HG02798 (cell line): ENCODE data around the gene ERICH3.

Experiments used
- ATAC-seq: cut with Tn5 transposase; IDR thresholded peaks from one replicate; pipeline ENCODE4 v1.9.1; 2021; ENCODE audit warnings: mild to moderate bottlenecking; ENCODE audit not compliant: unreplicated experiment, poor library complexity

ERICH3 gene

DNA sequence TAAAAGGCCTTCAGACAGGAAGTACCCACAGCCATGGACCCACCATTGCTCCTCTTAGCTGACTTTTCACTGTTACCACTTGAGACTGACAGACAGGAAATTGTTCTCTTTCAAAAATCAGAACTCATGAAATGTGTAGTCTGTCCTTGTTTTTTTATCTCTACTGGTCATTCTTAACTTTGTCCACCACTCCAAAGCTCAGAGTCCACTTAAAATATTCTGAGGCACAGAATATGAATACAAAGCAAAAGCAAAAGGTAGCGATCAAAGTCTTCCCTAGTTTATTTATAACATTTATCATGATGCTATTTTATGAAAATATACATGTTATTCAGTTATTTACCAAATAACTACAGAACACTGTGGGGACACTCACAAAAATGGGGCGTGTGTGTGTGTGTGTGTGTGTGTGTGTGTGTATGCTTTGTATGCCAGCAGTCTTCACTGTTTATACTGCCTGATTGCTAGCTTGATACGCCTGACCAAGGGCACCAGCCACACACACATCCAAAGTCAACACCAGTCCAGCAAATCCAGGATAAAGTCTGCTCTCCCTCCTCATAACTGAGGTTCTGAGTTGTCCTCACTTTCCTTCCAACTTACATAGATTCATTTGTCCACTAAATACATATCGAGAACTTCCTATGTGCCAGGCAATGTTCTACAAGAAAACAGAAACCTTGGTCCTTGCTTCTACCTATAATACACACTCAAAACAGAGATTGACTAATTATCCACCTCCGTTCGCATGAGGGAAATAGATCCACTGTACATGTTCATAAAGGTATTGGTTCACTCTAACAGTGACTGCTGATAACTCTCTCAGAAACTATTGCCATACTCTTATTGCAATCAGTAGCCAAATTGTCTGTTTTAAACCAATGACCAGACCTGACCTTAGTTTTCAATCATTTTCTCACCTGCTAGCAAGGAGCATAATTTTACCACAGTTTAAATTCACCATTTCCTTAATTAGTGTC lies 79.4 kb downstream of the ERICH3 start:
- ATAC-seq, result no peak

DNA sequence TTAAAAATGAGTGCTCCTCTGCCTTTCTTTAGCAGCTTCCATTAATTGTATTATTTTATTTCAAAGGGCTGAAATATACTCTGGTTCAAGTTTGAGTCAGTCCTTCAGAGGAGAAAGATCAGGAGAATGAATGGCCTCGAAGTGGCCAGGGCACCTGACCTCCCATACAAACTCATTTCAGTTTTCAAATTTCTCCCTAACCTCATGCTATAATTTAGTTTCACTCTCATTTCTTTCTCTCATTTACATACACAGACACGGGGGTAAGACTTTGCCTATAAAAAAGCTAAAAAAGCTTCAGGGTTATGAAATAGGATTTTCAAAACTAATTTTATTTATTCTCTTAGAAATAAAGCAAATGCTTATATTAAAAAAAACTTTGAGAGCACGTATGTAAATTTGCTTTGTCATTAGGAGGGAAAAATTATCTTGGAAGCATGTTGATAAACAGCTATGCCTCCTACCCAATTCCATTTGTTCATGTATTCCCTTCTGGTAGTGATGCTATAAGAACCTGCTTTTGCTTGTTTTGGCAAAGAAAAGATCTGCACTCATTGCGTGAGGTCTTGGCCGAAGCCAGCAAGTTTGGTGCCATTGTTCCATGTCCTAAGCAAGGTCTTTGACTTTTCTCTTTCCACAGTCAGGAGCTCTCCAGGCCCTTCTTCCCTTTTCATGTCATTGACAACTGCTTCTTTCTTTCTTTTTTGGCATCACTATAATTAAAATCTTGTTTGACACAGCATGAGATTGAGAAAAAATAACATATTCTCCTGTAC lies 80.8 kb downstream of the ERICH3 start:
- ATAC-seq, result no peak

DNA sequence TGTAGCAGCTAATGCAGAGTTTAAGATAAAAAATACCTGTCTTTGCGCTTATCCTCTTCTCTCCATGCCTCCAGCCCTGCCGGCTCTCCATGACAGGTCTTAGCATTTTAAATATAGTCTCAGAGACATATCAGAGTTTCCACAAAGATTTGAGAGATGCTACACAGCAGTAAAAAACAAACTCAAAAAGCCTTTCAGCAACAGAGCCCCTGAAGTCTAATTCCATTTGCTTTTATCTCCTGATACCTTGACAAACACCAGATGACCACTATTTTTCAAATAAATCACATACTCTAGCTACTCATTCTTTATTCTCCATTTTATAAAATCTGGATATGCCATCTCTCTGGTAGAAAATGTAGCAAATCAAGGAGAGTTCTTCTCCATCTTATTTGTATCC lies 81.6 kb downstream of the ERICH3 start:
- no peak for ATAC-seq

DNA sequence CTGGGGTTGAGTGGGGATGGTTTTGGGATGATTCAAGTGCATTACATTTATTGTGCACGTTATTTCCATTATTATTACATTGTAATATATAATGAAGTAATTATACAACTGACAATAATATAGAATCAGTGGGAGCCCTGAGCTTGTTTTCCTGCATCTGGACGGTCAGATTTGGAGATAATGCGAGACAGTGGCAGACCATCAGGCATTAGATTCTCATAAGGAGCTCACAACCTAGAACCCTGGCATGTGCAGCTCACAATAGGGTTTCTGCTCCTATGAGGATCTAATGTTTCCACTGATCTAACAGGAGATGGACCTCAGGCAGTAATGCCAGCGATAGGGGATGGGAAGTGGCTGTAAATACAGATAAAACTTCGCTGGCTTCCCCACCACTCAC lies 83.3 kb downstream of the ERICH3 start:
- ATAC-seq, result no peak

DNA sequence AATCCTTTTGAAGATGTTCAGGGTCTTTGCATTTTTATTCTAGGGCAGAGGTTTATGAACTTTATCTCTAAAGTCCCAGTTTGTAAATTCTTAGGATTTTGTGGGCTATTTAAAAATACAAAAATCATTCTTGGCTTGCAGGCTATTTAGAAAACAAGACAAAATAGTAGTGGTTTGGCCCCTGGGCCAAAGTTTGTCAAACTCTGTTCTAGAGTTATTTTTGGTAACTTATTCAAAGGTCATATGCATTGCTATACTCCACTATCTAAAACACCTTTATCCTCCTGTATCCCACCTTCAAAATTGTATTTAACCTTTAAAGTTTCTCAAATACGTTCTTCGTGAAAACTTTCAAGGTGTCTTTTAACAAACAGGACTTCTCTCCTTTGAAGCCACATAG lies 85.7 kb downstream of the ERICH3 start:
- no peak for ATAC-seq

DNA sequence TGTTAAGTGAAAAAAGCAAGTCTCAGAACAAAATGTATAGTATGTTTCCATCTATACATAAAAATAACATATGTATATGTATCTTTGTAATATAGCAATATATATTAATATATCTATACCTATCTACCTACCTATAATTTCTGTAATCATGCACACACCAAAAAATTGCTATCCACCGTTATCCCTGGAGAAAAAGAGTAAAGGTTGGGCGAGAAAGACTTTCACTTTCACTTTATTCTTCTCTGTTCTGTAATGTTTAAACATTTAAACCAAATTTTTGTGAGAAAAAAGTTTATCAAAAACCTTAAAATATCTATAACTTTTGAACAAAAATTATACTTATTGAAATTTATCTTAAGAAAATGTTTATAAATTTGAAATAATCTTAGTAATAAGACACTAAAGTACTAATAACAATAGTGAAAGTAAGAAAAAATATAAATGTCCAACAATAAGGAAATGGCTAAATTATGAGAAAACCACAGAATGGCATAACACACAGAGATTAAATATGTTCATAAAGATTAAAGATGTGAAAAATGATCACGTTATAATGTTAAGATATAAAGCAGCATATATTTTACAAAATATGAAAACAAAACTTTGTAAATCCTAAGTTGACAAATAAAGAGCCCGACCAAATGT lies 87.2 kb downstream of the ERICH3 start:
- ATAC-seq, result no peak

DNA sequence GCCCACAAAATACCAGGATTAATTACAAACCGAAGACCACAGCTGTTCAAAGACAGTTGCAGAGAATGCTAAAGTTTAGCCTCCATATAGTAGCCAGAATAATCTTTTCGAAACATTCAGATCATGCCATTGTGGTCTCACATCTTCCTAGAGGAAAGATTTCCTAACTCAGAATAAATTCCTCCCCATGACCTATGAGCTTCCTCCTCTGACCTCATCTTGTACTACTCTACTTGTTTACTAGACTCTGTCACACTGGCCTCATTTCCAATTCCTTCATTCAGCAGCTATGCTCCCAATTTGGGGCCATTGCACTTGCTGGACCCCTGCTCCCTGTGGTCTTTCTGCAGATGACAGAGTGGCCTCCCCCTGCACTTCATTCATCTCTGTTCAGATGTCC lies 89.4 kb downstream of the ERICH3 start:
- ATAC-seq, result no peak

DNA sequence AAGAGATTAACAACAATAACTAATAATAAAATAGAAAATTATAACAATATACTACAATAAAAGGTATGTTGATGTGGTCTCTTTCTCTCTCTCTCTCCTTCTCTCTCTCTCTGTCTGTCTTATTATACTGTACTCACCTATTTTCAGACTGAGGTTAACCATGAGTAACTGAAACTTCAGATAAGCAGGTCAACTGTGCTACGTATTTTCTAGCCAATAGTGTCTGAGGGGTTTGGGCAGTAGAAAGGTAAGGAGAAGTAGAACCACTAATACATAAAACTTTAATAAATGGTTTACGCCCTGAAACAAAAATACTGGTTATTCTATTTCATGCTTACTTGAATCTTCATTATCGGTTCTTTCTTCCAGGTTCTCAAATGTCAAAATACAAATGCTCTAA lies 90.2 kb downstream of the ERICH3 start:
- peak; percentile 26 for ATAC-seq

DNA sequence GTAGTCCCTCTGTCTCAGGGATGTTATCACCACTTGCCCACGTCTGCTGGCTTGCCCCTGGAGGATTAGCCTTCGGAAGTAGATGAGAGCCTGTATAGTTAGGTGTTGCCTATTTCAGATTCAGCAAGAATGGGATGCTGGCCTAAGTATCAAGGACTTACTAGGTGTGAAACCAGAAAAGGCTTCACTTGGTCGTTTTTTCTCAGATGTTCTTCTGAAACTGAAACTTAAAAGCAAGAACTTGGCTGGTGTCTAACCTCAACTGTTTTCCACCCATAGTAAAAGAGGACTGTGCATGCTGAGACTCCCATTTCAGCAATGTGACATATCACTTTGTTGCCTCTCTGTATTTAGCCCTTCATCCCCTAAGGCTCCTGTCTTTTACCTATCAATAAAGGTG lies 94.2 kb downstream of the ERICH3 start:
- peak; percentile 100 for ATAC-seq

DNA sequence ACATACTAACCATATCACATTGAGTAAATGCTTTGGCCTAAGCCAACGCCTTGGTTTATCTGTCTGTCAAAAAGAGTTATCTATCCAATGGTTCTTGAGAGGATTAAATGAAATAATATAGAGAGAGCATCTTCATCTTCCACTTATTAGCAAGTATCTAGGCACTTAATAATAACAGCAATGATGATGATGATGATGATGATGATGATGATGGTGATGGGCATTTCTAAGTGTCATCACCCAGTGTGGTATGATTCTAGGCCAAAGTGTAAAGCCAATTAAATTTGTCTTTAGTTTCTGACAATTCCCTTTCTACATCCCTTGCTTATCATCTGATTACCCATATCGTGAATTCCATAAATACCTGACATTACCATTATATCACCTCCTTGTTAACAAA lies 95.5 kb downstream of the ERICH3 start:
- ATAC-seq, result no peak

DNA sequence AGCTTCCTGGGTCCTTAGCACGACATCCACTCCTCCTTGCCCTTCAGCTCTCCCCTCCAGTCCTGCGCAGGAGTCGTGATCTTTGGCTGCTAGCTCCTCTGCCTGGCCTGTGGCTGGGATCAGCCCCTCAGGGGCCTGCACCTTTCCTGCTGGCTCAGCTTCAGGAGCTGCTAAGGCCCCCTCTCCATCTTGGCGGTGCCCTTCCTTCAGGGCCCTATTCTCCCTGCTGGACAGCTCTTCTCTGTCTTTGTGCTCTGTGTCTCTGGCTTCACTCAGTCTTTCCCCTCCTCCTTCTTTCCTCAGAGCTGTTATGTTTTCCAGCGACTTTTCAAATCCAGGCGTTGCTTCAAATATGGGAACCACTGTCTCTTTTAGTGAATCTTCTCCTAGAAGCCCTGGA lies 101.7 kb downstream of the ERICH3 start:
- no peak for ATAC-seq

DNA sequence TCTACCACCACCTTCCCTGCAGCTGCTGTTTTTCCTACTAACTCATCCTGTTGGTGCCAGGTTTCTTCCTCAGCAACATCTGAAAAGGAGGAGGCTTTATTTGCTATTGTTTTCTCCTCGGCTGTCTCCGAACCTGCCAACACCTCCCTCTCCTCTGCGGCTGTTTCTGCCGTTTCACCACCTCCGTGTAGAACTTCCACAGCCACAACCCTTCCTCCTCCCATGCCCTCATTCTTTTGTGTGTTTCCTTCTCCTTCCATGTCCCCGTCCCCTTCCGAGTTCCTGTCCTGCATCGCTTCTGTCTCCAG lies 102.1 kb downstream of the ERICH3 start:
- no peak for ATAC-seq

DNA sequence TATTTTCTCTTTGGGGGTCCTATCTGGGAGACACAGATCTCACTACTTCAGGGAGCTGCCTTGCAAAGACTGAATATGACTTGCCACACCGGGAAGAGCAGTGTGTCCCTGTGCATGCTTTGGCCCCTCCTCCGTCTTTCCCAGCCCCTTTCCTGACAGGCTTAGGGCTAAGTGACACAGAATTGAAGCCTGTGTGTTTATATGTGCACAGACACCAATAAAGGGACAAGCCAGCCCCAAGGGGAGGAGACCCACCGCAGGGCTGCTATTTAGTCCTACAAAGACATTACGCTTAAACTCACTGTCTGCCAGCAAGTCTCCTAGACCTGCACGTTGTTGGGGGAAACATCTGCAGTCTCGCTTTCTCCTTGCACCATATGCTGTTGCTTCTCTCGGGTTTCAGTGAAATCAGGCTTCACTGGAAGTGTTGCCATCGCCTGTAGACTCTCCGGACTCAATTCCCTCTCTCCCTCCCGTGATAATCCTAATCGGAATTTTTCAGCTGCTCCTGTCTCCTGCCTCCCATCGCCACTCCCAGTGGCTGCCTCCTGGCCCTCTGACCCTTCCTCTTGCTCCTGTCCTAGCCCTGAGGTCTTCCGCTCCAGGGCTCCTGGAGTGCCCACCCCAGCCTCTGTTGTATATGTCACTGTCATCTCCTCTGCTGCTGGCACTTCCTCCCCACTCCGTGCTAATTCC lies 102.6 kb downstream of the ERICH3 start:
- ATAC-seq, result no peak

DNA sequence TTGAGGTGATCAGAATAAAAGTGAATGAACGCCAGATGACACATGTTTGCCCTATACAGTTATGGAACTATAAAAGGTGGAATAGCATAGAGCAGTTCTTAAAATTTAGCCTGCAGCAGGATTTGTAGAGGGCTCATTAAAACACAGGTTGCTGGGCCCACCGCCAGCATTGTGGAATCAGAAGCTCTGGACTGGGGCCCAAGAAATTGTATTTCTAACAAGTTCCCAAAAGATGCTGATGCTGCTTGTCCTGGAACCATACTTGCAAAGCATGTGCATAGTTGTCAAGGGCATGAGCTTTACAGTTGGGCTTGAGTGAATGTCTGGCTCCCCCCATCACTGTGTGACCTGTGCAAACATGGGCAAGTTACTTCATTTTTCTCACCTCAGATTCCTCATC lies 123.7 kb downstream of the ERICH3 start:
- no peak for ATAC-seq

DNA sequence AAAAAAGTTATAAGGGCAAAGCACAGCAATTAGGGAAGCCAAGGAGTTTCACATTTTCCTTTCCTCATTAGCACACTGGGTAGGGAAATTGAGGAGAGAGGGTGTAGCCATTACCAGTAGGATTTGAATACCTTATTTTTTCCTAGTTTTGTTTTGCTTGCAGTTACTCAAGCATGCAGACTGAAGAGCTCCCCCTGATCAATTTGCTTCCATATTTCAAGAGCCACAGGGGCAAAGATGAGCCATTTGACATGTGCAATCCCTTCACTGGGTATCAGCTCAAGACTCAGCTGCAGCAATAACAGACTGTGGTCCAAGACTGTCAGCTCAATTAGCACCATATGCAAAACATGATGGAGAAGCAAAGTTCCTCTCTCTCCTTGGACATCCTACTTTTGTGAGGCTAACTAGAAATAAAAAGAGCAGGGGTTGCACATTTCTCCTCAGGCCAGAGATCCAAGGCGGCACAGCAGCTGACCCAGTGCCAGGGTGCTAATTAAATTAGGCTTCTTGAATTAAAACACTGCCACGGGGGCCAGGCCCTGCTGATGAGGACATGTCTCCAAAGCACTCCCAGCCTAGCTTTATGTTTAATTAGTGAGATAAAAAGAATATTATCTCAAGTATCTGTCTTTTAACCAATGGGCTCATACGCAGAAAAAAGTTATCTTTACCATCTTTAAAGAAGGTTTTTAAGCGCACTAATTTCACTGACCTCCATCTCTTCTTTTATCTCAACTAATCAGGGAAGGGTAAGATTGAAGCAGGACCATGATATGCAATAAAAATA lies 124.4 kb downstream of the ERICH3 start:
- ATAC-seq, result no peak

DNA sequence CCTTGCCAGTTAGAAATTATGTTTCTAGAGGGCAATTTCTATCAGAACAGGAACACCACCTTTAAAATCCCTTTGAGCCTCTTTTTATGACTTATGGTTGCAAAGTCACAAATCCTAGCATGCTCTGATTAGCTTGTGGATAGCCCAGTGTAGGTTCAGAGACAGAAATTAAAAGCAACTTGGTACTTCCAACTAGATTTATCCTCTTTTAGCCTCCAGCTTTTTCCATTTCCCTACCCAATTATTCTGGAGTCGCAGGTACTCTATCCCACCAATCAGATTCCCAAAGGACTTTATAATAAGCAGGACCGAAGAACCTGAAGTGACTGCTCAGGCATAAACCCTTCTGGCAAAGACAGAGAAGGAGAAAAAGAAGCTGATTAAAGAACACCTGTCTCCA lies 127.8 kb downstream of the ERICH3 start:
- ATAC-seq, result no peak

DNA sequence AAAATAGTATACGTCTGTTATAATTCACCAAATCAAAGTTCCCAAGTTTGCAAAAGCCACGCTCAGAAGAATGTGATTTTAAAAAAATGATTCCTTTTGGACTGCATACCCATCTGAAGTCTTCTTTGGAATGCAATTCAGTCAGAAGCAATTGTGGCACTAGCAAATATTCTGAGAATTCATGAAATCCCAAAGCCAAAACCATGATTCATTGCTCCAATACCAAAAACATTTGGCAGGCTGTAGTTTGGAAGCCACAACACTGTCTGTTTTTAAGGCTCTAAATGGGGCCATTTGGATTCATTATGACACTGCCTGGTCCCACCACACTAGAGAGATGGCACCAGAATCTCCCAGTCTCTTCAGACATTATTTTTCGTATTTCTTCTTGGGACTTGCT lies 139.4 kb downstream of the ERICH3 start:
- no peak for ATAC-seq

DNA sequence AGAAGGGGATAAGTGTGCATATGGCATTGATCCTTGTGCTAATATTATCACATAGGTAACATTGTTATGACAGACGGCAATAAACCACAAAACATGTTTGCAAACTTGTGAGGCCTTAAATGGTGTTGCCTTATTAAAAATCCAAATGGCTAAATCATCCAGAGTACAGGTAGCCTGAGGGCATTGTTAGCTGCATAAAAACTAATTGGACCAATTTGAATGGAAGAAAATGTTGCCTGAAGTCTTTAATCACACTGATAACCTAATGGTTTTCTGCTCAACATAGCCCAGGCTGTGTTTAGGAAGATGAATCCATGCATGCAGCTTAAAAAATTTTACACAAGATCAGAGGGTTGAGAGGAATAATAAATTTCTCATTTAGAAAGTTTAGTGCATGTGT lies 141.8 kb downstream of the ERICH3 start:
- ATAC-seq, result no peak

DNA sequence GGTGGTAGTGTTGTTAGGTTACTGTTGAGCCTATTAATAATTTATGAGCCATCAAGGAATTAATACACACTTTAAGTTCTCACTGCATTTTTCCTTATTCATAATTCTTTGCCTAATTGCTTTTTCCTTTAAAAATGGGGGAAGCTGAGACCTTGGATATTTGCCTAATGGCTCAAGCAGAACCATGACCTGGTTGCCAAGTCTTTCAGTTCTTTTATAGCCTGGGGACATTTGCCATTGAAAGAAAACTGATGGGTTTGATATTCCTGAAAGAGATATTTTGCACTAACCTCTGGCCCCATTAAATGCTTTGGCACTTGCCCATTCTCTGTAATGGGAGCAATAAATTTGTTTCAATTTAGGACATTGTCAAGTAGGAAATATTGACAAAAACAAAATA lies 142.7 kb downstream of the ERICH3 start:
- ATAC-seq, result no peak

DNA sequence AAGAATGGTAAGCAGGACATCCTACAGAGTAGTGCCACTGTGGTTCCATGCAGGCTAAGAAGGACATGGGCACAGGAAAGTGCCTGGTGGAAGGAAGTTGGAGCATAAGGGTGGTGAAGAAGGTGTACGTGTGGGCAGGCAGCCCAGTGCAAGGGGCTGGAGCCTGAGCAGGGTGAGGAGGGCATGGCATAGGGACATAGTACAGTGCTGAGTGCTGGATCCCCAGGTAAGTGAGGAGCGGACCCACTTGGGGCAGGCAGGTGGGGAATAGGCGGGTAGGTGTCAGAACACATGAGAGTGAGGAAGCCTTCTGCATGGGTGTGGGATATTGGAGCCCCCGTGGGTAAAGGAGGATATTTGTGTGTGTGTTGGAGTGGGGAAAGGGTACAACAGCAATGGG lies 145.5 kb downstream of the ERICH3 start:
- ATAC-seq, result no peak
